Activated naive CD8-positive, alpha-beta T cell treated with anti-CD3 and anti-CD28 coated beads for 36 hours (primary cell): Measurements from ENCODE around the gene MAMDC2. TPM values are rescaled to one million over a fixed set of nuclear protein-coding genes. Genes with fewer than 3 reads are reported as not detected.
A peak's percentile ranks its signal among the peaks of the same experiment; 100 is the strongest.
"Not testable (repeated sequence)": the region's sequence is repeated elsewhere in the genome, so short reads cannot be mapped to it uniquely, and the experiment has no call there.

ENCODE experiments used
- DNase-seq: peaks from one replicate; pipeline ENCODE4 v3.0.0; 2021
- H3K27ac Mint-ChIP-seq: one replicate; pipeline ENCODE4 v1.8.0; 2022; ENCODE audit warnings: mild to moderate bottlenecking, moderate library complexity, mixed read lengths
- H3K27me3 Mint-ChIP-seq: one replicate; pipeline ENCODE4 v1.8.0; 2022; ENCODE audit warnings: mild to moderate bottlenecking, mixed read lengths
- H3K36me3 Mint-ChIP-seq: one replicate; pipeline ENCODE4 v1.8.0; 2021; ENCODE audit warnings: mild to moderate bottlenecking, mixed read lengths
- H3K4me1 Mint-ChIP-seq: one replicate; pipeline ENCODE4 v1.8.0; 2021; ENCODE audit warnings: mixed read lengths
- H3K4me3 Mint-ChIP-seq: one replicate; pipeline ENCODE4 v1.8.0; 2022; ENCODE audit warnings: mild to moderate bottlenecking, moderate library complexity, mixed read lengths
- H3K9me3 Mint-ChIP-seq: one replicate; pipeline ENCODE4 v1.8.0; 2022; ENCODE audit warnings: mixed read lengths
- total RNA-seq, 2 experiments: library from RNA; stranded (reverse); gene quantifications; one replicate each; pipeline ENCODE4 v1.2.3, GENCODE V29; 2021

Gene MAMDC2
- total RNA-seq, 2 experiments from 2014 or later, result not detected

GRCh38 chr9:70020991-70021571 lies 22.6 kb upstream of the MAMDC2 start:
- Mint-ChIP-seq H3K9me3 (no peaks in the 10 kb centered on the region), H3K27ac (no peak overlapping the region), H3K27me3 (peaks cover 7% of the 10 kb centered on the region), H3K4me1 (no peaks in the 10 kb centered on the region), H3K36me3 (no peaks in the 10 kb centered on the region), H3K4me3 (no peak overlapping the region)
- no peak for DNase-seq

- H3K27ac Mint-ChIP-seq, result no peak overlapping the region
- peaks cover 2% of the 10 kb centered on the region for H3K4me1 Mint-ChIP-seq
- H3K36me3 Mint-ChIP-seq, result no peaks in the 10 kb centered on the region
- H3K27me3 Mint-ChIP-seq, result peaks cover 7% of the 10 kb centered on the region
- DNase-seq, result no peak
- no peak overlapping the region for H3K4me3 Mint-ChIP-seq
- H3K9me3 Mint-ChIP-seq, result no peaks in the 10 kb centered on the region
Observed at GRCh38 chr9:70028287-70028686, 15.4 kb upstream of the MAMDC2 start.

- Mint-ChIP-seq H3K4me3 (no peak overlapping the region), H3K36me3 (no peaks in the 10 kb centered on the region), H3K27me3 (peaks cover 6% of the 10 kb centered on the region), H3K9me3 (no peaks in the 10 kb centered on the region), H3K27ac (no peak overlapping the region), H3K4me1 (peaks cover 2% of the 10 kb centered on the region)
- no peak for DNase-seq
Observed at GRCh38 chr9:70030156-70030555, 13.5 kb upstream of the MAMDC2 start.

GRCh38 chr9:70031141-70031545 lies 12.5 kb upstream of the MAMDC2 start:
- Mint-ChIP-seq H3K4me1 (peaks cover 2% of the 10 kb centered on the region), H3K36me3 (no peaks in the 10 kb centered on the region), H3K27ac (no peak overlapping the region), H3K27me3 (peaks cover 12% of the 10 kb centered on the region), H3K4me3 (no peak overlapping the region), H3K9me3 (no peaks in the 10 kb centered on the region)
- DNase-seq, result no peak

GRCh38 chr9:70034271-70034711 lies 9.4 kb upstream of the MAMDC2 start:
- H3K9me3 Mint-ChIP-seq, result peaks cover 4% of the 10 kb centered on the region
- peaks cover 14% of the 10 kb centered on the region for H3K27me3 Mint-ChIP-seq
- no peak for DNase-seq
- H3K4me3 Mint-ChIP-seq, result no peak overlapping the region
- H3K27ac Mint-ChIP-seq, result no peak overlapping the region
- peaks cover 2% of the 10 kb centered on the region for H3K4me1 Mint-ChIP-seq
- peaks cover 3% of the 10 kb centered on the region for H3K36me3 Mint-ChIP-seq

- H3K4me1 Mint-ChIP-seq, result peaks cover 2% of the 10 kb centered on the region
- H3K4me3 Mint-ChIP-seq, result no peak overlapping the region
- H3K27ac Mint-ChIP-seq, result no peak overlapping the region
- H3K9me3 Mint-ChIP-seq, result peaks cover 4% of the 10 kb centered on the region
- DNase-seq, result no peak
- H3K36me3 Mint-ChIP-seq, result peaks cover 3% of the 10 kb centered on the region
- peaks cover 12% of the 10 kb centered on the region for H3K27me3 Mint-ChIP-seq
Observed at GRCh38 chr9:70035691-70036090, 8.0 kb upstream of the MAMDC2 start.

GRCh38 chr9:70036641-70037040 lies 7.0 kb upstream of the MAMDC2 start:
- H3K36me3 Mint-ChIP-seq, result peaks cover 3% of the 10 kb centered on the region
- DNase-seq, result no peak
- no peak overlapping the region for H3K4me3 Mint-ChIP-seq

GRCh38 chr9:70038171-70038621 lies 5.5 kb upstream of the MAMDC2 start:
- H3K9me3 Mint-ChIP-seq, DNase-seq, H3K36me3 Mint-ChIP-seq, H3K4me1 Mint-ChIP-seq, H3K27ac Mint-ChIP-seq, H3K4me3 Mint-ChIP-seq: not testable (repeated sequence)
- peaks cover 33% of the 10 kb centered on the region for H3K27me3 Mint-ChIP-seq

More at GRCh38 chr9:70036641-70037040, 7.0 kb upstream of the MAMDC2 start:
- no peaks in the 10 kb centered on the region for H3K4me1 Mint-ChIP-seq
- H3K27me3 Mint-ChIP-seq, result peaks cover 17% of the 10 kb centered on the region
- peaks cover 4% of the 10 kb centered on the region for H3K9me3 Mint-ChIP-seq
- H3K27ac Mint-ChIP-seq, result no peak overlapping the region

- Mint-ChIP-seq H3K9me3 (peaks cover 4% of the 10 kb centered on the region), H3K27me3 (peaks cover 50% of the 10 kb centered on the region)
- no peak for DNase-seq
Observed at GRCh38 chr9:70040376-70040903, 3.2 kb upstream of the MAMDC2 start.

GRCh38 chr9:70042461-70043215 lies 1.0 kb upstream of the MAMDC2 start:
- Mint-ChIP-seq H3K27ac (no peak overlapping the region), H3K9me3 (peaks cover 4% of the 10 kb centered on the region), H3K4me1 (no peaks in the 10 kb centered on the region), H3K27me3 (peaks cover 55% of the 10 kb centered on the region), H3K4me3 (no peak overlapping the region), H3K36me3 (peaks cover 3% of the 10 kb centered on the region)
- no peak for DNase-seq

More at GRCh38 chr9:70040376-70040903, 3.2 kb upstream of the MAMDC2 start:
- Mint-ChIP-seq H3K4me1 (no peaks in the 10 kb centered on the region), H3K27ac (no peak overlapping the region), H3K36me3 (peaks cover 3% of the 10 kb centered on the region), H3K4me3 (no peak overlapping the region)

- Mint-ChIP-seq H3K36me3 (no peaks in the 10 kb centered on the region), H3K27me3 (peaks cover 60% of the 10 kb centered on the region), H3K27ac (no peak overlapping the region), H3K9me3 (peaks cover under 1% of the 10 kb centered on the region), H3K4me3 (no peak overlapping the region), H3K4me1 (no peaks in the 10 kb centered on the region)
- no peak for DNase-seq
Observed at GRCh38 chr9:70043285-70043684, 363 bp upstream of the MAMDC2 start.

- peak; percentile 5 for DNase-seq
- Mint-ChIP-seq H3K27me3 (peaks cover 67% of the 10 kb centered on the region), H3K36me3 (no peaks in the 10 kb centered on the region), H3K27ac (no peak overlapping the region), H3K9me3 (no peaks in the 10 kb centered on the region), H3K4me3 (peak overlapping the region; percentile 42), H3K4me1 (no peaks in the 10 kb centered on the region)
Observed at GRCh38 chr9:70044490-70045307, 1.1 kb downstream of the MAMDC2 start.

- Mint-ChIP-seq H3K4me1 (no peaks in the 10 kb centered on the region), H3K36me3 (no peaks in the 10 kb centered on the region), H3K27ac (no peak overlapping the region), H3K4me3 (no peak overlapping the region), H3K27me3 (peaks cover 67% of the 10 kb centered on the region), H3K9me3 (no peaks in the 10 kb centered on the region)
- DNase-seq, result no peak
Observed at GRCh38 chr9:70045452-70045851, 1.8 kb downstream of the MAMDC2 start.

GRCh38 chr9:70046274-70047070 lies 2.8 kb downstream of the MAMDC2 start:
- no peak overlapping the region for H3K27ac Mint-ChIP-seq
- no peak for DNase-seq
- H3K9me3 Mint-ChIP-seq, result no peaks in the 10 kb centered on the region
- no peaks in the 10 kb centered on the region for H3K4me1 Mint-ChIP-seq
- no peak overlapping the region for H3K4me3 Mint-ChIP-seq
- no peaks in the 10 kb centered on the region for H3K36me3 Mint-ChIP-seq
- peaks cover 65% of the 10 kb centered on the region for H3K27me3 Mint-ChIP-seq
